Natural killer cell (primary cell): ENCODE measurements around the gene CCDC196. TPM values are rescaled to one million over a fixed set of nuclear protein-coding genes. Genes with fewer than 3 reads are reported as not detected.

ENCODE experiments used
- ATAC-seq, 3 donors: fragments of 150-1000 bp in 2 of 3; fragments of 200-7000 bp in 1 of 3; cut with Tn5 transposase; 1 replicate in 1 of 3; 2 replicates in 2 of 3; pipeline ENCODE4 v1.10.0; 2021; ENCODE audit warnings: mild to moderate bottlenecking in 2 of 3, moderate library complexity in 2 of 3
- DNase-seq, 2 donors: peaks; one replicate each; pipeline versions ENCODE4 v3.0.0 to v3.0.0-alpha.2; 2013 to 2021; ENCODE audit warnings: mixed read lengths in 1 of 2
- H3K27ac ChIP-seq: one replicate; pipeline ENCODE4 v1.5.1; 2013; ENCODE audit warnings: mild to moderate bottlenecking, low read length
- H3K27me3 ChIP-seq: one replicate; pipeline ENCODE4 v1.6.1; 2013; ENCODE audit warnings: low read length; ENCODE audit not compliant: control insufficient read depth, insufficient read depth
- H3K36me3 ChIP-seq: one replicate; pipeline ENCODE4 v1.6.1; 2013; ENCODE audit warnings: low read length; ENCODE audit not compliant: control insufficient read depth, insufficient read depth
- H3K4me1 ChIP-seq: one replicate; pipeline ENCODE4 v1.6.1; 2013; ENCODE audit warnings: low read length; ENCODE audit not compliant: control insufficient read depth, insufficient read depth
- H3K4me3 ChIP-seq: one replicate; pipeline ENCODE4 v1.5.1; 2013; ENCODE audit warnings: low read length
- H3K9me3 ChIP-seq: one replicate; pipeline ENCODE4 v1.6.1; 2013; ENCODE audit warnings: low read length; ENCODE audit not compliant: control insufficient read depth, insufficient read depth
- H3K27ac Mint-ChIP-seq, 2 donors: one replicate each; pipeline ENCODE4 v1.8.0; 2022; ENCODE audit warnings: mild to moderate bottlenecking in 2 of 2, mixed read lengths in 2 of 2, moderate library complexity in 1 of 2
- H3K27me3 Mint-ChIP-seq, 2 donors: one replicate each; pipeline ENCODE4 v1.8.0; 2022; ENCODE audit warnings: low read depth in 2 of 2, mixed read lengths in 2 of 2
- H3K36me3 Mint-ChIP-seq: one replicate; pipeline ENCODE4 v1.8.0; 2022; ENCODE audit warnings: mixed read lengths
- H3K4me1 Mint-ChIP-seq, 2 donors: one replicate each; pipeline ENCODE4 v1.8.0; 2022; ENCODE audit warnings: mixed read lengths in 2 of 2
- H3K4me3 Mint-ChIP-seq: one replicate; pipeline ENCODE4 v1.8.0; 2022; ENCODE audit warnings: mild to moderate bottlenecking, moderate library complexity, mixed read lengths
- H3K9me3 Mint-ChIP-seq, 2 donors: one replicate each; pipeline ENCODE4 v1.8.0; 2022; ENCODE audit warnings: mixed read lengths in 2 of 2
- CTCF ChIP-seq: fragments of 200-600 bp; IDR thresholded peaks from one replicate; pipeline ENCODE4 v1.8.0; 2022; ENCODE audit warnings: antibody characterized with exemption
- WGBS: methylation state at CpG from one replicate; pipeline ENCODE4 v1.1.7; 2013; ENCODE audit warnings: missing lambda C conversion rate; ENCODE audit not compliant: insufficient coverage; 5-methylcytosine and 5-hydroxymethylcytosine counted together
- intact Hi-C: fragments of 100-400 bp; cut with micrococcal nuclease; formaldehyde crosslinking; loops from one replicate; pipeline ENCODE4 v1.14.2; 2022
- total RNA-seq, 4 donors: library from RNA; stranded (reverse); fragments of 120-200 nt in 1 of 4; gene quantifications; one replicate each; pipeline versions ENCODE4 v1.2.3 to v1.2.4, GENCODE V29; 2013 to 2022

Gene CCDC196
- total RNA-seq, 3 donors from 2014 or later (not counting 1 experiment from before 2014, with no cell fraction given), result not detected

GRCh38 chr14:66464261-66464660 lies 21.9 kb upstream of the CCDC196 start:
- H3K9me3 ChIP-seq, result no peaks in the 10 kb centered on the region
- H3K4me3 Mint-ChIP-seq, result no peak overlapping the region
- intact Hi-C loops, result no loop called here
- H3K4me3 ChIP-seq, result no peak overlapping the region
- no peaks in the 10 kb centered on the region for H3K4me1 ChIP-seq
- H3K27ac ChIP-seq, result no peak overlapping the region
- WGBS, result 88% methylated on average over 2 of the region's 3 CpGs
- no peaks in the 10 kb centered on the region for H3K9me3 Mint-ChIP-seq
- no peak for DNase-seq
- no peaks in the 10 kb centered on the region for H3K36me3 Mint-ChIP-seq
- no peaks in the 10 kb centered on the region for H3K27me3 ChIP-seq
- H3K4me1 Mint-ChIP-seq, result no peaks in the 10 kb centered on the region
- H3K27ac Mint-ChIP-seq, result no peak overlapping the region
- no peaks in the 10 kb centered on the region for H3K27me3 Mint-ChIP-seq
- no peak for ATAC-seq
- no peak for TF ChIP-seq CTCF
- H3K36me3 ChIP-seq, result no peaks in the 10 kb centered on the region

GRCh38 chr14:66468778-66469367 lies 17.3 kb upstream of the CCDC196 start:
- DNase-seq, result no peak
- intact Hi-C loops, result no loop called here
- H3K4me1 Mint-ChIP-seq, result no peaks in the 10 kb centered on the region
- TF ChIP-seq CTCF, result no peak
- Histone ChIP-seq H3K27me3 (no peaks in the 10 kb centered on the region), H3K9me3 (no peaks in the 10 kb centered on the region), H3K4me3 (no peak overlapping the region), H3K36me3 (no peaks in the 10 kb centered on the region), H3K27ac (no peak overlapping the region), H3K4me1 (no peaks in the 10 kb centered on the region)
- no peak for ATAC-seq
- no peak overlapping the region for H3K4me3 Mint-ChIP-seq
- WGBS, result 94% methylated on average over 1 of the region's 2 CpGs
- no peak overlapping the region for H3K27ac Mint-ChIP-seq
- H3K36me3 Mint-ChIP-seq, result no peaks in the 10 kb centered on the region
- H3K9me3 Mint-ChIP-seq, result no peaks in the 10 kb centered on the region
- H3K27me3 Mint-ChIP-seq, result no peaks in the 10 kb centered on the region

- ATAC-seq, result no peak
- Mint-ChIP-seq H3K4me1 (no peaks in the 10 kb centered on the region), H3K27me3 (no peaks in the 10 kb centered on the region), H3K36me3 (no peaks in the 10 kb centered on the region), H3K27ac (no peak overlapping the region), H3K9me3 (no peaks in the 10 kb centered on the region), H3K4me3 (no peak overlapping the region)
- no peak for TF ChIP-seq CTCF
- WGBS, result 96% methylated on average over 3 of the region's 4 CpGs
- intact Hi-C loops, result no loop called here
- no peak for DNase-seq
- Histone ChIP-seq H3K4me3 (no peak overlapping the region), H3K9me3 (no peaks in the 10 kb centered on the region), H3K36me3 (no peaks in the 10 kb centered on the region), H3K27me3 (no peaks in the 10 kb centered on the region), H3K27ac (no peak overlapping the region), H3K4me1 (no peaks in the 10 kb centered on the region)
These were observed 14.6 kb upstream of the CCDC196 start for GRCh38 chr14:66471584-66471983.

GRCh38 chr14:66472251-66472650 lies 13.9 kb upstream of the CCDC196 start:
- Mint-ChIP-seq H3K27me3 (no peaks in the 10 kb centered on the region), H3K4me3 (no peak overlapping the region), H3K36me3 (no peaks in the 10 kb centered on the region), H3K27ac (no peak overlapping the region), H3K4me1 (no peaks in the 10 kb centered on the region), H3K9me3 (no peaks in the 10 kb centered on the region)
- ATAC-seq (no peak), DNase-seq (no peak)
- Histone ChIP-seq H3K9me3 (no peaks in the 10 kb centered on the region), H3K4me1 (no peaks in the 10 kb centered on the region), H3K27me3 (no peaks in the 10 kb centered on the region), H3K27ac (no peak overlapping the region), H3K36me3 (no peaks in the 10 kb centered on the region), H3K4me3 (no peak overlapping the region)
- intact Hi-C loops, result no loop called here
- no peak for TF ChIP-seq CTCF
